GM18526 (cell line): ENCODE results near the gene PLAAT4.

Source experiments
- POLR2A ChIP-seq: IDR thresholded peaks from 3 replicates; pipeline ENCODE4 v1.6.1; 2011; ENCODE audit not compliant: insufficient read length; ENCODE audit errors: extremely low read depth

The PLAAT4 gene

DNA sequence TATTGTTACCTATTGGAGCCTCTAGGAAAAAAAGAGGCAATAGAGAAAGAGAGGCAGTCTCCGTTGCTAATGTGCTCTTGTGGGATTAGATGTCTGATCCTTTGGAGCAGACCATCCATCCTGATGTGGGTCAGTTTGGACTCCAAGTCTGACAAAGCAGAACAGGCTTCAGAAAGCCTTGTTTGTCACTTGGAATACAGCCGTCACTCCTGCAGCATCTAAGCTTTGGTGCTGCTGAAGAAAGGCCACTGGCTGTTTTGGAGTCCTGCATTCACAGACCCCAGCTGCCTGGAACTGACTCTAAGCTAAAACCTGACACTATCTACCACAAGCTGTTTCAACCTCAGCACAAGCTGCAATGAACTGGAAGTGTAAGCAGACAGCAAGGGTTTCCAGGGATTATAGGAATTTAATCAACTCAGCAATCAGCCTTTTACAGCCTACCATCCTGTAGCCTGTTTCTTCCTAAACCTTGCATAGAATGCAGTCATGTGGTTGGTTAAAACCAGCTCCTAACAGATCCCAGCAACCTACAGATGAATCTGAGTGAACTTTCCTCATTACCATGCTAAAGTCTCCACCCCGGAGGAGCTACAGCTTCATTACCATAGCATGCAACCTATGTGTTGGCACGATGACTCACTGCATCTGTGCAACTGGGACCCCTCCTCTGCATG is 3.7 kb upstream of the PLAAT4 start:
- TF ChIP-seq POLR2A, result no peak

GRCh38 chr11:63534076-63534475 is 2.5 kb upstream of the PLAAT4 start:
- no peak for TF ChIP-seq POLR2A

- no peak for TF ChIP-seq POLR2A
Observed at GRCh38 chr11:63534895-63535461, 1.6 kb upstream of the PLAAT4 start.

GRCh38 chr11:63535734-63536133 is 874 bp upstream of the PLAAT4 start:
- no peak for TF ChIP-seq POLR2A

- TF ChIP-seq POLR2A, result no peak
Observed at GRCh38 chr11:63537293-63538101, 889 bp downstream of the PLAAT4 start.

DNA sequence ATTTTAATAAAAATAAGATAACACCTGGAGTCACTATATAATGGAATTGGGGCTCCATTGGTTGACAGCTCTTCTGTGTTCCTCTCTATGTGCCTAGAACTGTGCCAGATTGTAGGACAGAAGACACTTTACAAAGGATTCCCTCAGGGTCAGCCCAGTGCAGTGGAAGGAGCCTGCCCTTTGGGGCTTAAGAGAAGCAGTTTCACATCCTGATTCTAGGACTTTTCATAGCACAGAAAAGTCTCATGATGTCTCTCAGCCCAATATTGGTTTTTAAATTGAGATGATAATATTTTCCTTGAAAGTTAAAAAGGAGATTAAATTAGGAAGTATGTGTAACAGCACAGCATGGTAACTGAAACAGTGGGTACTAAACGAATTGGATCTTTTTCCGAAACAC is 7.1 kb downstream of the PLAAT4 start:
- TF ChIP-seq POLR2A, result no peak

DNA sequence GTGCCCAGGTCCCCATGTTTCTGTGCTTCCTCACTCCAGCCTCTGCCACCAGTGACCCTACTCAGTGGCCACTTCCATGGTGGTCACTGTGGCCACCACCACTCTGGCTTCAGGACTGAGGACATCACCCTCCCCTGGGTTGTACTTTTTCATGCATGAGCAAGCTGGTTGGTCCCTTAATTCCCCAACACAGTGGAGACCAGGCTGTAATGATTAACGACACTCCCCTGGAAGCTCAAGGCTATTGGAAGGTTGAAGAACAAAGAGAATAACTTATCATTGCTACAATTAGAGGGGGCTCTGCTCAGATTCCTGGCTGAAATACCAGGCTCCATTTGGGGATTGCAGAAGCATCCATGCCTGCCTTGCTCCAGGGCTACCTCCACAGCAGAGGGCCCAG is 10.5 kb downstream of the PLAAT4 start:
- no peak for TF ChIP-seq POLR2A

DNA sequence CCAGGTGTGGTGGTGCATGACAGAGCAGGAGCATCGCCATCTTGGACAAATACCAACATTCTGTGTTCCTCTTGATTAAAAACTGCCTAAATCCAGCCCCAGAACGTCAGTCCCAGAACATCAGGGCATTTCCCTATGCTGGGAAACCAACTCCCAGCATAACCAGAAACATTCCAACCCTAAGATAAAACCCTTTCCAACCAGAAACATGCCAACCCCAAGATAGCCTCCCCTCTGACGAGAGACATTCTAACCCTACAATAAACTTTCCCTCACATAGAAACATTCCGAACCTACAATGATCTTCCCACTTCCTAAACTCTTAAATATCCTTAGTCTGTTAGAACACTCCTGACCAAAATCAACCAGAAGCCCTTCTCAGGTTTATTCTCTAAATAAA is 11.6 kb downstream of the PLAAT4 start:
- TF ChIP-seq POLR2A, result no peak

DNA sequence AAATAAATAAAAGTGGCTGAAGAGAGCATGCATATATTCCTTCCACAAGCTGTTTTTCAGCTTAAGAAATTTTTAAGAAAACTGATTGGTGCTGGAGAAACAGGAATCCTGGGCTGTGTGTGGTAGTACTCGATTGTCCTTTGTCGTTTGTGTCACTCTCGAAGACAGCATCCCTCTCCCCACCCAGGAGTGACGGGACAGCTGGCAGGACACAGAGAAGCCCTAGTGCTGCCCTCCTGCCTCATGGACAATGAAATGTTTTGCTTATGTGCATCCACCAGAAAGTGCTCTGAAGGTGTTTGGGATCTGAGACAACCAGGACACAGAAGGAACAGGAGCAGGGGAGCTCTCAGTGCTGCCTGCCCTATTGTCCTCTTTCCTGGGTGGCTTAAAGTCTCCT is 12.8 kb downstream of the PLAAT4 start:
- no peak for TF ChIP-seq POLR2A

DNA sequence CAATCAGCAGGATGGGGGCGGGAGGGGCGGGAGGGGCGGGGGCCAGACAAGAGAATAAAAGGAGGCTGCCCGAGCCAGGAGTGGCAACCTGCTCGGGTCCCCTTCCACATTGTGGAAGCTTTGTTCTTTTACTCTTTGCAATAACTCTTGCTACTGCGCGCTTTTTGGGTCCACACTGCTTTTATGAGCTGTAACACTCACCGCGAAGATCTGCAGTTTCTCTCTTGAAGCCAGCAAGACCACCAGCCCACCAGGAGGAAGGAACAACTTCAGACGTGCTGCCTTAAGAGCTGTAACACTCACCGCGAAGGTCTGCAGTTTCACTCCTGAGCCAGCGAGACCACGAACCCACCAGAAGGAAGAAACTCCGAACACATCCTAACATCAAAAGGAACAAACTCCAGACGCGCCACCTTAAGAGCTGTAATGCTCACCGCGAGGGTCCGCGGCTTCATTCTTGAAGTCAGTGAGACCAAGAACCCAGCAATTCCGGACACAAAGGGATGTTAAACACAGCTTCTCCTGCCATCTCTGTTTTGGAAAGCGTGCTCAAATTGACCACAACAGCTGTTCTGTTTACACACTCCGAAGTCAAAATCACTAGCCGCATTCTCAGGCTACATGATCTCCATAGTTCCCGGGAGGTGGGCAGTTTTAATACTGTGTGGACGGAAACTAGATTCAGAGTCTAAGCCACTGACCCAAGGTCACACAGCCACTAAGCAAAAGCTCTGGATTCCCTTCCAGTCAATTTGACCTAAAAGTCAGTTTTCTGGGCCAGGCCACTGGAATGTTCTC is 14.7 kb downstream of the PLAAT4 start:
- no peak for TF ChIP-seq POLR2A

DNA sequence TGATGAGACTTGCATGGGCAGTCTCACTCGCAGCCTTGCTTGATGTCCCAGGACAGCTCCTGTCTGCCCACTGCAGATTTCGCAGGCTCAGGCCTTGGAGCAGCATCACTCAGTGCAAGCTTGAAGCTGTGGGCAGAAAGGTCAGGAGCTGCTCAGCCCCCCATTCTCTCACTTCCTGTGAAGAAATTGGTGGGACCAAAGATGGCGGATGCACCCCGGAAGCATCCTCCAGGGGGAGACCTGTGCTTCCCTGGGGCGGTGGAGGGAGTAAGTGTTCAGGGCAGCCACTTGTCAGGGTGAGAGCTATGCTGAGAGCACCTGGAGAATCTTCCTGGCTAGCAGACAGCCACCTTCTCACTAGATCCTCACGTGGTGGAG is 15.3 kb downstream of the PLAAT4 start:
- TF ChIP-seq POLR2A, result no peak

GRCh38 chr11:63552921-63553320 is 16.3 kb downstream of the PLAAT4 start:
- no peak for TF ChIP-seq POLR2A

- peak; percentile 32 for TF ChIP-seq POLR2A
Observed at GRCh38 chr11:63553759-63554158, 17.2 kb downstream of the PLAAT4 start.

DNA sequence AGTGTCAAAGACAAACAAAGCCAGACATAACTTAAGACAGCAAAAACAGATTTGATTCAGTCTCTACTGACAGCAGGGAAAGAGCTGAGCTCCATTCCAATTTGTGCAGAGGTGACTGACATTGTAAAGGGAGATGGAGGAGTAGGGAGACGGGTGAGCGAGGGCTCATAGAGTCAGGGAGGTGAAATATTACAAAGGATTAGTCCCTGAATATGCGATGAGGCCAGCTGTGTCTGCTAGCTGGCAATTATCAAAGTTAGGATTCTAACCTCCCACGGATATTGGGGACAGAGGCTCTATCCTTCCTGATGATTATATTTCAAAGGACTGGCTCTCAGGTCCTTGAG is 18.2 kb downstream of the PLAAT4 start:
- no peak for TF ChIP-seq POLR2A

DNA sequence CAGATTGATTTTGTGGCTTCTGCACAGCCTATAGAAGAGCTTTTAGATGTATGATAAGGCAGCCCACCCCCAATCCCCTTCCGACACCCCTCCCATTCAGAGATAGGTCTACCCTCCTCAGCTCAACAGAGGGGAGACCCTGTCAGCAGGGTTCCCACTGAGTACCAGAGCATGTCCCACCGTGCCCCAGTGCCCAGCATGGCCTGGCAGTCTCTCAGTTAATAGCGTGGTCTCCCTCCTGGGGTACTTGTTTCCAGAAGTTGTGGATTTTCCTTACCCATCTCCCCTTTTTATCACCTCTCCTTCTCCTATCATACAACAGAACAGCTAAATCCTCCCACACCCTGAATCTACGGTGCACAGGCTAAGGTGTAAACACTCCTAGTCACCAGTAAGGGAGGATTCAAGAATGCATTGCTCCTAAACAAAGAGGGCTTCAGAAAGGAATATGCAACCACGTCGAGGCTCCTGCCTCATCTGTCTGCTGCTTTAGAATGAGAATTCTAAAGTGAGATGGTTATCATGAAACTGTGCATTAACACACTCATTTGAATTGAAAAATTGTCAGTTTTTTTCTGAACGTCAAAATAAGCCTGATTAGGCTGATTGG is 19.9 kb downstream of the PLAAT4 start:
- no peak for TF ChIP-seq POLR2A
